HepG2 (cell line): ENCODE measurements around the gene HELZ2. TPM values are rescaled to one million over a fixed set of nuclear protein-coding genes. Genes with fewer than 3 reads are reported as not detected.
A peak's percentile ranks its signal among the peaks of the same experiment; 100 is the strongest.

ENCODE experiments used
- AKAP8 ChIP-seq: sonication (generic); formaldehyde crosslinking; IDR thresholded peaks from 2 replicates; pipeline ENCODE4 v1.5.1; 2020; ENCODE audit warnings: mild to moderate bottlenecking, missing genetic modification reagents
- ARID4A ChIP-seq: sonication (generic); formaldehyde crosslinking; IDR thresholded peaks from 2 replicates; pipeline ENCODE4 v1.5.0; 2020; ENCODE audit warnings: mild to moderate bottlenecking, missing genetic modification reagents, borderline replicate concordance
- ASH2L ChIP-seq: fragments of 300-600, 200-600 bp; sonication (generic); IDR thresholded peaks from 2 replicates; pipeline ENCODE4 v1.7.0; 2017; ENCODE audit warnings: low read depth, mild to moderate bottlenecking, moderate library complexity, mixed read lengths, low read length; ENCODE audit not compliant: insufficient read length
- ATF1 ChIP-seq: IDR thresholded peaks from 2 replicates; pipeline ENCODE4 v1.6.1; 2016; ENCODE audit warnings: mild to moderate bottlenecking, control low read depth
- CTCF ChIP-seq: sonication (generic); formaldehyde crosslinking; IDR thresholded peaks from 2 replicates; pipeline ENCODE4 v1.5.0; 2020; ENCODE audit warnings: mild to moderate bottlenecking, missing genetic modification reagents, moderate library complexity
- DRAP1 ChIP-seq: IDR thresholded peaks from 2 replicates; pipeline ENCODE4 v1.6.1; 2016; ENCODE audit warnings: missing genetic modification reagents, missing compliant biosample characterization
- ELF3 ChIP-seq: IDR thresholded peaks from 2 replicates; pipeline ENCODE4 v1.6.1; 2016; ENCODE audit warnings: missing genetic modification reagents, missing compliant biosample characterization
- HIVEP1 ChIP-seq: sonication (generic); formaldehyde crosslinking; IDR thresholded peaks from 2 replicates; pipeline ENCODE4 v1.4.0; 2020; ENCODE audit warnings: mild to moderate bottlenecking, missing genetic modification reagents
- MAF1 ChIP-seq: sonication (generic); formaldehyde crosslinking; IDR thresholded peaks from 2 replicates; pipeline ENCODE4 v1.5.0; 2020; ENCODE audit warnings: missing genetic modification reagents, borderline replicate concordance
- NRL ChIP-seq: sonication (generic); formaldehyde crosslinking; IDR thresholded peaks from 2 replicates; pipeline ENCODE4 v1.5.0; 2020; ENCODE audit warnings: missing genetic modification reagents, mild to moderate bottlenecking, moderate library complexity, borderline replicate concordance
- PRDM4 ChIP-seq: sonication (generic); formaldehyde crosslinking; IDR thresholded peaks from 2 replicates; pipeline ENCODE4 v1.9.0; 2021; ENCODE audit warnings: missing genetic modification reagents, borderline replicate concordance
- SALL2 ChIP-seq: sonication (generic); formaldehyde crosslinking; IDR thresholded peaks from 2 replicates; pipeline ENCODE4 v1.8.1; 2023; ENCODE audit warnings: mild to moderate bottlenecking, missing genetic modification reagents, inconsistent platforms
- SP1 ChIP-seq, 2 experiments: fragments of 450-650 bp in 1 of 2; sonication (generic) in 1 of 2; formaldehyde crosslinking in 1 of 2; IDR thresholded peaks; 2 replicates each; pipeline versions ENCODE4 v1.4.0 to v1.6.1; 2016 to 2020; ENCODE audit warnings: missing genetic modification reagents in 1 of 2
- U2AF1 ChIP-seq: fragments of 200-400 bp; formaldehyde crosslinking; optimal IDR thresholded peaks from 2 replicates; pipeline ENCODE3; 2017; ENCODE audit warnings: mild to moderate bottlenecking, low read depth, low read length
- U2AF2 ChIP-seq: fragments of 200-400 bp; formaldehyde crosslinking; IDR thresholded peaks from 2 replicates; pipeline ENCODE4 v1.6.1; 2017; ENCODE audit warnings: low read depth, mild to moderate bottlenecking, low read length
- ZNF136 ChIP-seq: sonication (generic); formaldehyde crosslinking; IDR thresholded peaks from 2 replicates; pipeline ENCODE4 v1.8.1; 2022; ENCODE audit warnings: low read depth, mild to moderate bottlenecking, moderate library complexity, missing genetic modification reagents
- ZNF383 ChIP-seq: sonication (generic); formaldehyde crosslinking; IDR thresholded peaks from 2 replicates; pipeline ENCODE4 v1.4.0; 2020; ENCODE audit warnings: missing genetic modification reagents, mild to moderate bottlenecking, borderline replicate concordance
- ZNF614 ChIP-seq: IDR thresholded peaks from 2 replicates; pipeline ENCODE4 v1.6.1; 2018; ENCODE audit warnings: missing biosample characterization, missing genetic modification reagents, inconsistent platforms, borderline replicate concordance
- ZNF773 ChIP-seq: sonication (generic); formaldehyde crosslinking; IDR thresholded peaks from 2 replicates; pipeline ENCODE4 v1.4.0; 2020; ENCODE audit warnings: missing genetic modification reagents, borderline replicate concordance
- polyA plus RNA-seq, 8 experiments: library from polyadenylated mRNA; depleted of rRNA in 3 of 8; stranded (reverse) in 7 of 8; unstranded in 1 of 8; fragments of >200 nt; fragmentation: Illumina TruSeq in 4 of 8; extraction: Trizol in 4 of 8; gene quantifications; 2 replicates each; pipeline versions ENCODE4 v1.2.1 to v1.2.3, GENCODE V29; 2011 to 2016; ENCODE audit warnings: low read depth in 4 of 8, missing spikeins in 1 of 8, mixed read lengths in 1 of 8; ENCODE audit not compliant: insufficient read depth in 1 of 8
- total RNA-seq, 5 experiments: library from RNA; depleted of rRNA; stranded (reverse); fragments of >200 nt; fragmentation: Illumina TruSeq; extraction: Trizol; gene quantifications; 2 replicates each; pipeline ENCODE4 v1.2.3, GENCODE V29; 2016; ENCODE audit warnings: low read depth in 1 of 5

The HELZ2 gene
- total and polyA plus RNA-seq, 2 of the 13 experiments (the other 11 are each of a cell fraction or from before 2014, with no cell fraction given): 9.6 to 10.1 TPM

- no peak for TF ChIP-seq ZNF136
- TF ChIP-seq DRAP1 (CRISPR knock-in tag): no peak
- no peak; the same call in 1 of the 2 replicates for TF ChIP-seq ELF3
- TF ChIP-seq AKAP8 (CRISPR knock-in tag): 0 out of 2 replicates have a peak, but pooled peaks have one; percentile 38
- TF ChIP-seq PRDM4 (CRISPR knock-in tag): no peak
- no peak for TF ChIP-seq U2AF1
- no peak for TF ChIP-seq ZNF773
- TF ChIP-seq NRL (CRISPR knock-in tag): no peak
- TF ChIP-seq CTCF (CRISPR knock-in tag): peak; percentile 43
- TF ChIP-seq U2AF2: no peak
- TF ChIP-seq SALL2 (CRISPR knock-in tag): no peak
- TF ChIP-seq HIVEP1 (CRISPR knock-in tag): peak; percentile 25; the same call in 1 of the 2 replicates
- TF ChIP-seq ZNF614 (CRISPR knock-in tag): peak; percentile 27; the same call in 1 of the 2 replicates
- TF ChIP-seq MAF1: no peak
- TF ChIP-seq ATF1: no peak
- no peak for TF ChIP-seq ASH2L
- TF ChIP-seq ARID4A (CRISPR knock-in tag): peak; percentile 55
- no peak for TF ChIP-seq SP1 (IDR thresholded peaks at IDR 0.05)
- TF ChIP-seq SP1 (CRISPR knock-in tag; IDR thresholded peaks at IDR 0.05): no peak; the same call in 1 of the 2 replicates
- no peak for TF ChIP-seq ZNF383 (CRISPR knock-in tag)
These were observed 1.0 kb upstream of the HELZ2 start (continued) for GRCh38 chr20:63574829-63575743.
